Subcutaneous adipose tissue (tissue), 4 donors: Measurements from ENCODE around the gene FBXO46. TPM values are rescaled to one million over a fixed set of nuclear protein-coding genes. Genes with fewer than 3 reads are reported as not detected.

ENCODE experiments used
- CTCF ChIP-seq: fragments of 450-650 bp; IDR thresholded peaks from one replicate; pipeline ENCODE4 v1.5.1; 2016; ENCODE audit warnings: low read depth, mild to moderate bottlenecking, control low read depth, antibody characterized with exemption, moderate library complexity
- total RNA-seq, 4 donors: library from RNA; depleted of rRNA; stranded (reverse); fragments of >200 nt; gene quantifications; one replicate each; pipeline ENCODE4 v1.1.0, GENCODE V29; 2016

FBXO46 gene
- total RNA-seq, 4 donors from 2014 or later = 5.1 to 12.1 (median 6.0) TPM

GRCh38 chr19:45742969-45743368 lies 12.3 kb upstream of the FBXO46 start:
- TF ChIP-seq CTCF = no peak

- TF ChIP-seq CTCF = no peak
Observed at GRCh38 chr19:45739498-45740439, 9.1 kb upstream of the FBXO46 start.

- no peak for TF ChIP-seq CTCF
Observed at GRCh38 chr19:45733160-45733810, 2.6 kb upstream of the FBXO46 start, which contains the start of gene MEIOSIN. MEIOSIN (plus strand) TSS chr19:45733439; CDS start chr19:45735377, 1,938 bp downstream.

DNA sequence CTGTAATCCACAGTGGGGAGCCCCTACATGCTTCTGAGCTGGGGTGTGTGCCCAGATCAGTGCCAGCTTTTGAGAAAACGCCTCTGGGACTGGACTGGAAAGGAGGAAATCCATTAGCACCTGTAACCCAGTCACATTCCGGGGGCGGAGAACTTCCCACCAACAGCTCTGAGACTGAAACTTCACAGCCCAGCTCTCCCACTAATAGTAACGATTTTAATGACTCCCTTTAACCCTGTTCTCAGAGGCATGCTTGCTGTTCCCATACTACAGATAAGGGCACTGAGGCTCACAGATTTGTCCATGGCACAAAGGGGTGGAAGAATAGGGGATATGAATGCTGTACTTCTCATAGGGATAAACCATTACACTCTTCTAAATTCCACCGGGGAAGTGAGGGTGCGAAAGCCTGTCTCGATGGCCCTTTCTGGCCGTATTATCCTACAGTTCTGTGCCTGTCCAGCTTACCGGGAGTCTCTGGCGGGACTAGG lies 851 bp downstream of the FBXO46 start:
- no peak for TF ChIP-seq CTCF

DNA sequence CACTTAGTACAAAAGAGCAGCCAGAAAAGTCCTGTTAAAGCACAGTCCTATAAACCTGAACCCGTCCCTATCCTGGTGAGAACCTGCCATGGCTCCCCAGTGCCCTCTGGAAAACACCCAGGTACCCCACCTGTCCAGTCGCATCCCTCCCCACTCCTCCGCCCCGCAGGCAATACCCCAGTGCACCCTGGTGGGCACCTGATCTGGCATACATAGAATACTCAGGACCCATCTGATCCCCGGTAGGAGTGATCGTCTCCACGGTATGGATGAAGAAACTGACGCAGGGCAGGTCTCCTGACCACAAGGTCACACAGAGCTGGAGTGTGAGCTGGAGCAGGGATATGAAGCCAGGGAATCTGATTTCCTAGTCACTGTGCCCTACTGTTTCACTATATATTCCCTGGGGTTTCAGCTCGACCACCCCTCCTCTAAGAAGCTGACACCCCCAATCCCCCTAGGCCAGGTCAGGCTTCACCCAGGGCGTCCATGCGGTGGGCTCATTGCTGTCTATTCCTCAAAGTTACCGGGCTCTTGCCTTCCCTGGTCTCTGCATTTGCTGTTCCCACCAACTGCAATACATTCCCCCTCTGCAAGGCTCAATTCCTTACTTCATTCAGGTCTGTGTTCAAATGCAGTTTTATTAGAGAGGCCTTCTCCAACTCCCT lies 12.6 kb downstream of the FBXO46 start:
- TF ChIP-seq CTCF = no peak

GRCh38 chr19:45717131-45717982 lies 13.3 kb downstream of the FBXO46 start:
- no peak for TF ChIP-seq CTCF
